CD4-positive, alpha-beta memory T cell (primary cell): ENCODE results near the gene KRT75. TPM values are rescaled to one million over a fixed set of nuclear protein-coding genes. Genes with fewer than 3 reads are reported as not detected.
"Not testable (repeated sequence)": the region's sequence is repeated elsewhere in the genome, so short reads cannot be mapped to it uniquely, and the experiment has no call there.

Experiments used
- CTCF ChIA-PET: fragments of 350-600 bp; sonication (Branson Sonifier 250); formaldehyde crosslinking; loops from one replicate; lab custom pipeline; 2021; ENCODE audit warnings: inconsistent platforms; ENCODE audit not compliant: partially characterized antibody; lab: Charles Lee
- POLR2A ChIA-PET: fragments of 350-600 bp; sonication (Branson Sonifier 250); formaldehyde crosslinking; loops from one replicate; lab custom pipeline; 2021; ENCODE audit not compliant: partially characterized antibody; lab: Charles Lee
- DNase-seq, 5 donors: peaks; one replicate each; pipeline versions ENCODE4 v3.0.0 to v3.0.0-alpha.2; 2020 to 2022; ENCODE audit warnings: mixed read lengths in 1 of 5
- H3K27ac ChIP-seq: one replicate; pipeline ENCODE4 v1.7.0; 2013; ENCODE audit warnings: low read depth, low read length
- H3K27me3 ChIP-seq: 2 replicates; pipeline ENCODE4 v1.7.0; 2013; ENCODE audit warnings: mild to moderate bottlenecking, low read length, moderate library complexity; ENCODE audit not compliant: insufficient read depth
- H3K36me3 ChIP-seq: 2 replicates; pipeline ENCODE4 v1.7.0; 2013; ENCODE audit warnings: mild to moderate bottlenecking, low read length, moderate library complexity; ENCODE audit not compliant: insufficient read depth
- H3K4me1 ChIP-seq: 2 replicates; pipeline ENCODE4 v1.7.0; 2013; ENCODE audit warnings: mild to moderate bottlenecking, low read length, moderate library complexity; ENCODE audit not compliant: insufficient read depth
- H3K4me3 ChIP-seq, 2 donors: one replicate each; pipeline ENCODE4 v1.7.0; 2013; ENCODE audit warnings: low read length in 2 of 2, mild to moderate bottlenecking in 1 of 2
- H3K9me3 ChIP-seq, 2 donors: one replicate each; pipeline ENCODE4 v1.7.0; 2013; ENCODE audit warnings: low read length in 2 of 2, control low read depth in 1 of 2; ENCODE audit not compliant: control insufficient read depth in 1 of 2
- H3K27ac Mint-ChIP-seq, 7 donors: one replicate each; pipeline ENCODE4 v1.8.0; 2020 to 2021; ENCODE audit warnings: mixed read lengths in 7 of 7, mild to moderate bottlenecking in 6 of 7, inconsistent platforms in 3 of 7, moderate library complexity in 3 of 7
- H3K27me3 Mint-ChIP-seq, 2 donors: one replicate each; pipeline ENCODE4 v1.8.0; 2020 to 2021; ENCODE audit warnings: mixed read lengths in 2 of 2
- H3K36me3 Mint-ChIP-seq, 2 donors: one replicate each; pipeline ENCODE4 v1.8.0; 2020 to 2021; ENCODE audit warnings: mixed read lengths in 2 of 2, inconsistent platforms in 1 of 2, mild to moderate bottlenecking in 1 of 2
- H3K4me1 Mint-ChIP-seq, 4 donors: one replicate each; pipeline ENCODE4 v1.8.0; 2020 to 2021; ENCODE audit warnings: mixed read lengths in 4 of 4, mild to moderate bottlenecking in 1 of 4
- H3K4me3 Mint-ChIP-seq, 8 donors: one replicate each; pipeline ENCODE4 v1.8.0; 2020 to 2021; ENCODE audit warnings: mixed read lengths in 8 of 8, mild to moderate bottlenecking in 7 of 8, moderate library complexity in 6 of 8, inconsistent platforms in 3 of 8
- H3K9me3 Mint-ChIP-seq, 8 donors: one replicate each; pipeline ENCODE4 v1.8.0; 2020 to 2021; ENCODE audit warnings: mixed read lengths in 8 of 8, mild to moderate bottlenecking in 5 of 8, inconsistent platforms in 3 of 8, moderate library complexity in 1 of 8
- intact Hi-C: fragments of 100-400 bp; cut with micrococcal nuclease; formaldehyde crosslinking; loops from one replicate; pipeline ENCODE4 v1.15.1; 2023
- polyA plus RNA-seq, 2 donors: library from polyadenylated mRNA; unstranded; fragments of 300-500 nt; fragmentation: Illumina TruSeq; gene quantifications; one replicate each; pipeline ENCODE4 v1.2.3, GENCODE V29; 2021
- total RNA-seq, 2 experiments: library from RNA; stranded (reverse); gene quantifications; one replicate each; pipeline ENCODE4 v1.2.3, GENCODE V29; 2021

Gene KRT75
- total and polyA plus RNA-seq, 4 experiments from 2014 or later: not detected

DNA sequence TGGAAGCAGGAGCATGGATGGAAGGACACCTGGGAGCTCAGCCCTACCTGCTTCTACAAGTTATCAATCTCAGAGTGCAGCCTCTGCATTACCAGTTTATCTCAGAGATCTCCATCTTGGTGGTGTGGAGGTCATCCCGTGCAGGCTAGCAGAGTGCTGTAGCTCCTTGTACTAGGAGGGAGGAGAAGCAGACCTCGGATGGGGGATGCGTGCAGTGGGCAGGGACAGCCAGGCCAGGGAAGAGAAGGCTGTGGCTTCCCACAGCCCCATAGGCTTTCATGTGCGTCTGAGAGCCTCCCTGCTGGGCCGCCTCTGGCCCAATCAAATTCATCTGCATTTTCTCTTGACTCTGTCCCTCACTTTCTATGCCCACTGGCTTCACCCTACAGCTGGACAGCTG, 19.2 kb downstream of the KRT75 start:
- no peak overlapping the region for H3K4me3 Mint-ChIP-seq
- H3K4me1 Mint-ChIP-seq: no peaks in the 10 kb centered on the region
- Histone ChIP-seq H3K27ac (no peak overlapping the region), H3K9me3 (no peaks in the 10 kb centered on the region), H3K36me3 (no peaks in the 10 kb centered on the region), H3K4me3 (no peak overlapping the region), H3K27me3 (no peaks in the 10 kb centered on the region), H3K4me1 (no peaks in the 10 kb centered on the region)
- no peak overlapping the region for H3K27ac Mint-ChIP-seq
- intact Hi-C loops: no loop called here
- peaks cover 0 to 2% (median 0%) of the 10 kb centered on the region in 8 donors for H3K9me3 Mint-ChIP-seq
- H3K27me3 Mint-ChIP-seq: peaks cover 2 to 28% of the 10 kb centered on the region in 2 donors
- CTCF ChIA-PET: no interaction called here
- H3K36me3 Mint-ChIP-seq: no peaks in the 10 kb centered on the region
- POLR2A ChIA-PET: no interaction called here
- no peak for DNase-seq

DNA sequence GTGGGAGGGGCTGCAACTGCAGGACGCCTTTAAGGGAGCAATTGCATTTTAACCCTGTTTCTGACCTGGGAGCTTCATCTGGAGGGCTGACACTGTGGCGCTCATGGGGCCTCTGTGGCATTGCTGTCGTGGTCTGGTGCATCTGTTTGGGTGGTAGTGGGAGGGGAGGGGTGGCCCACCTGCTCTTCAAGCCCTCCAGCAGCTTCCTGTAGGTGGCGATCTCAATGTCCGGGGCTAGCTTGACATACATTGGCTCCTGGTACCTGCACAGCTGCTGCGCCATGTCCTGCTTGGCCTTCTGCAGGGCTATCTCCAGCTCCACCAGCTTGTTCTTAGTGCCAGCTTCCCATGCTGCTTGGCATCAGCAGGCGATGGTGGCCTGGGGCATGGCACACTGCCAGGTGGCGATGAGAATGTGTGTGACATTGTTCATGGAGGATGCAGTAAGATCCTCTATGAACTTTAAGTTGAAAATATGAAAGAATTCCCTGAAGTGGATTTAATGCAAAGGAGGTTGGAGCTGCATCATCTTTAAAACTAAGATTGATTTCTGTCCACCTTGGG, 20.3 kb downstream of the KRT75 start:
- H3K27ac ChIP-seq: no peak overlapping the region
- H3K27me3 Mint-ChIP-seq: peaks cover 2 to 26% of the 10 kb centered on the region in 2 donors
- intact Hi-C loops: no loop called here
- no peaks in the 10 kb centered on the region for H3K4me1 ChIP-seq
- no peaks in the 10 kb centered on the region for H3K36me3 ChIP-seq
- no peak overlapping the region for H3K4me3 Mint-ChIP-seq
- H3K9me3 Mint-ChIP-seq: peaks cover 0 to 2% (median 0%) of the 10 kb centered on the region in 8 donors
- ChIA-PET POLR2A (no interaction called here), CTCF (interaction anchor here (0.6 kb wide), 1 partner anchor 469 kb away, joined by 3 read pairs; no protein-coding TSS in a partner anchor)
- no peaks in the 10 kb centered on the region for H3K4me1 Mint-ChIP-seq
- H3K9me3 ChIP-seq: no peaks in the 10 kb centered on the region
- no peaks in the 10 kb centered on the region for H3K27me3 ChIP-seq
- no peak overlapping the region for H3K4me3 ChIP-seq
- H3K36me3 Mint-ChIP-seq: no peaks in the 10 kb centered on the region
- H3K27ac Mint-ChIP-seq: no peak overlapping the region
- DNase-seq: no peak

DNA sequence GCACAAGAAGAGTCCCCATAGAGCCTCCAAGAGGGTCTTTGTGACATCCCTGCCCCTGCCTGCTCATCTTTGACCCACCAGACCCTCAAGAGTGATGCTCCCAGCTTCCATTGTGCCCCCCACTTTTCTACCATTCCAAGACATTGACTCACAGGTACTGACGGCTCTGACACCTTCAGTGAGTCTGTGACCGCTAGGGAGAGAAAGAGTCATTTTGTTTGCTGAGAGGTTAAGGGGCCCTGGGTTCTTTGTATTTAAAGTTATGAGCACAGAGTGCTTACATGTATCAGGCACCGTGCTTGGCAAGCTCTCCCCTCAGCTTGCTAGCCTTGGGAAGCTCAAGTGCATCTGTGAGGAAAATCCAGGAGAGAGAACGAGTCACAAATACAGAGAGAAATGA, 21.0 kb downstream of the KRT75 start:
- Histone ChIP-seq H3K27me3 (no peaks in the 10 kb centered on the region), H3K4me3 (no peak overlapping the region), H3K27ac (no peak overlapping the region), H3K36me3 (no peaks in the 10 kb centered on the region), H3K4me1 (no peaks in the 10 kb centered on the region), H3K9me3 (no peaks in the 10 kb centered on the region)
- CTCF ChIA-PET: interaction anchor here (0.6 kb wide), 1 partner anchor 293 kb away, joined by 3 read pairs; no protein-coding TSS in a partner anchor
- Mint-ChIP-seq H3K36me3 (no peaks in the 10 kb centered on the region), H3K27me3 (peaks cover 5 to 30% of the 10 kb centered on the region in 2 donors), H3K4me1 (no peaks in the 10 kb centered on the region), H3K9me3 (peaks cover 0 to 2% (median 0%) of the 10 kb centered on the region in 8 donors), H3K4me3 (no peak overlapping the region), H3K27ac (no peak overlapping the region)
- no peak for DNase-seq
- intact Hi-C loops: no loop called here
- POLR2A ChIA-PET: no interaction called here

DNA sequence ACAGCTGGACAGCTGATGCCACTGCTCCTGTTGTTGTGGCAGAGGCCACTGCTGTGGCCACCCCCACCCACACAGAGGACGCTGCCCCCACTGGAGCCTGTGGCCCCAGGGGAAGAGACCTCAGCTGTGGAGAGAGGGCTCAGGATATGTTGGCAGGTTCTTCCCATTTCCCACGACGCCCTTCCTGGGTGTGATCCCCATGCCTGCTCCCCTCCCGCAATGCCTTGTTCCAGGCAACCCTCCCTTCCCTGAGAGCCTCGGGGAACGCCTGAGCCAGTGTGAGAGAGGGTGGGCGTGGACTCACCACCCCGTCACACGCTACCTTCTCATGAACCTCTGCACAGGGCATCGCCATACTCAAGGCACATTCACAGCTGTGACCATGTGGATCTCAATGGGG, 22.4 kb downstream of the KRT75 start:
- no peaks in the 10 kb centered on the region for H3K36me3 Mint-ChIP-seq
- no peak for DNase-seq
- ChIA-PET POLR2A (no interaction called here), CTCF (no interaction called here)
- H3K27ac ChIP-seq: no peak overlapping the region
- H3K9me3 ChIP-seq: no peaks in the 10 kb centered on the region
- no peaks in the 10 kb centered on the region for H3K4me1 Mint-ChIP-seq
- no peak overlapping the region for H3K4me3 Mint-ChIP-seq
- no peak overlapping the region for H3K27ac Mint-ChIP-seq
- intact Hi-C loops: no loop called here
- H3K27me3 Mint-ChIP-seq: peaks cover 6 to 30% of the 10 kb centered on the region in 2 donors
- H3K36me3 ChIP-seq: no peaks in the 10 kb centered on the region
- H3K4me3 ChIP-seq: no peak overlapping the region
- H3K27me3 ChIP-seq: no peaks in the 10 kb centered on the region
- H3K9me3 Mint-ChIP-seq: peaks cover 0 to 2% (median 0%) of the 10 kb centered on the region in 8 donors
- H3K4me1 ChIP-seq: no peaks in the 10 kb centered on the region

DNA sequence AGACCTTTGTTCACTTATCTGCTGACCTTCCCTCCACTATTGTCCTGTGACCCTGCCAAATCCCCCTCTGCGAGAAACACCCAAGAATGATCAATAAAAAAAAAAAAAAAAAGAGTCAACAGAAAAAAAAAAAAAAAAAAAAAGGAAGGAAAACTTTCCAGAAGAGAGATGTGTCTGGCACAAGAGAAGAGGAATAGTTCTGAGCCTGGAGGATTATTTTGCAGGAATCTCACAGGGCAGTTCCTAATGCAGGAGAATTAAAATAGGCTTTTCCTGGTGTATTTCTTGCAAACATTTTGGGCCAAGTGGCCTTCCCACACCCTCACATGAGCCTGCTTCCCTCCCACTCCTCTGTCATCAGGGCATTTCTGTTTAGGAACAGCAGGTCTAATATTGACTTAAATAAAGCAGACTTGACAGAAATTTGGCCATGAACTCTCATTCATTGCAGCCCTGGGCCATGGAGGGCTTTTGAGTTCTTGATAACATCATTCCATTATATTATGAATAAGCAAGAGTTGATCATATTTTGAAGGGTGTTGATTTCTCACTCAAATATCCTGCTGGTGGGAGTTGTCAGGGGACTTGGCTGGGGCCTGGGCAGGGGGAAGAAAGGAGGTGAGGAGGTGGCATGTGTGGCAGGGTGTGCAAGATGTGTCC, 23.5 kb downstream of the KRT75 start:
- H3K36me3 ChIP-seq, CTCF ChIA-PET, H3K36me3 Mint-ChIP-seq, DNase-seq, H3K4me1 Mint-ChIP-seq, H3K4me3 ChIP-seq, H3K9me3 ChIP-seq, H3K27me3 ChIP-seq, POLR2A ChIA-PET, H3K4me3 Mint-ChIP-seq, H3K4me1 ChIP-seq, H3K27ac Mint-ChIP-seq, H3K9me3 Mint-ChIP-seq, intact Hi-C loops, H3K27ac ChIP-seq: not testable (repeated sequence)
- peaks cover 6 to 26% of the 10 kb centered on the region in 2 donors for H3K27me3 Mint-ChIP-seq

DNA sequence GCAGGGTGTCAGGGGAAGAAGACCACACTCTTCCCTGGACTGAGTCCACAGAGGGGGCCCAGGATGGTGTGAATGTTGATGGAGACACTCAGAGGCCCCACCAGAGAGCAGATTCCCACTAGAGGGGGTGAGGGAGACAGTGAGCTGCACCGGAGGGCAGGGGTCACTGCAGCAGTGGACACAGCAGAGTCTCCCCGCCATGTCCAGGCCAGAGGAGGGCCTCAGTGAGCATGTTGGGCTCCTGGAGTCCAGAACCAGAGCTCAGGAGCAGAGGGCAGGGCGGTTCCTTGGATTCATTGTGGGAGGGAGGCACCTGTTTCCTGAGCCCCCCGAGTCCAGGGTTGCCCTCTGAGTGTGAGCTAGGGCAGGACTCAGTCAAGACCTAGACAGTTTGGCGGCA, 26.3 kb downstream of the KRT75 start:
- H3K4me3 ChIP-seq: no peak overlapping the region
- H3K9me3 Mint-ChIP-seq: no peaks in the 10 kb centered on the region
- no peaks in the 10 kb centered on the region for H3K36me3 Mint-ChIP-seq
- intact Hi-C loops: no loop called here
- H3K4me1 Mint-ChIP-seq: no peaks in the 10 kb centered on the region
- H3K27ac ChIP-seq: no peak overlapping the region
- POLR2A ChIA-PET: no interaction called here
- no peak for DNase-seq
- H3K27me3 ChIP-seq: no peaks in the 10 kb centered on the region
- CTCF ChIA-PET: no interaction called here
- no peaks in the 10 kb centered on the region for H3K36me3 ChIP-seq
- H3K27me3 Mint-ChIP-seq: peaks cover 5 to 14% of the 10 kb centered on the region in 2 donors
- H3K4me1 ChIP-seq: no peaks in the 10 kb centered on the region
- no peak overlapping the region for H3K27ac Mint-ChIP-seq
- no peak overlapping the region for H3K4me3 Mint-ChIP-seq
- H3K9me3 ChIP-seq: no peaks in the 10 kb centered on the region

DNA sequence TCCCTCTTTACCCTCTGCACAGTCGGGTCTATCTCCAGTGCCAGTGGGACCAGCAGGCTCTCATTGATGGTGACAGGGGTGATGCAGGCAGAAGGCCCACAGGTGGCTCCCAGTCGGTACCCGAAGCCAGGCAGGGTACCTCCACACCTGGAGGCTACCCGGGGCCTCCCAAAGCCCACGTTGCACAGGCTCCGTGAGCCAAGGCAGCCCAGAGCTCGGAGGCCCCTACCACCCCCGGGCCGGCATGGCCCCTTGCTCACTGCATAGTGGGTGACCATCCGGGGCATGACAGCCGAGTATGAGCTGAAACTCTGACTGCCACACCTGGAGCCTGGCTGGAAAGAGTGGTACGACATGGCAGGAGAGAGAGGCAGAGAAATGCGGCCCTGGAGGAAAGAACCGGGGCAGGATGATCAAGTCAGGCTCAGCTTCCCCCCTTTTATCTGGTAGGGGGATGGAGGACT, 28.2 kb downstream of the KRT75 start, which contains the start of gene KRT82:
Gene KRT82, minus strand, starts transcription at position 414 of the 464 bp plus-strand sequence. Its CDS starts 58 bp downstream, at position 356.
- Histone ChIP-seq H3K4me1 (no peaks in the 10 kb centered on the region), H3K36me3 (no peaks in the 10 kb centered on the region), H3K27me3 (no peaks in the 10 kb centered on the region), H3K4me3 (no peak within 1 kb of the TSS), H3K9me3 (no peaks in the 10 kb centered on the region), H3K27ac (no peak within 1 kb of the TSS)
- DNase-seq: no peak
- Mint-ChIP-seq H3K4me3 (no peak within 1 kb of the TSS), H3K27me3 (peaks cover 4 to 17% of the 10 kb centered on the region in 2 donors), H3K9me3 (no peaks in the 10 kb centered on the region), H3K36me3 (no peaks in the 10 kb centered on the region), H3K27ac (no peak within 1 kb of the TSS), H3K4me1 (no peaks in the 10 kb centered on the region)
- ChIA-PET POLR2A (no interaction called here), CTCF (no interaction called here)
- intact Hi-C loops: no loop called here
